Type B pancreatic cell (in vitro differentiated cells): ENCODE data around the gene HAUS5. TPM values are rescaled to one million over a fixed set of nuclear protein-coding genes. Genes with fewer than 3 reads are reported as not detected.
A peak's percentile ranks its signal among the peaks of the same experiment; 100 is the strongest.

ENCODE experiments used
- DNase-seq: peaks from one replicate; pipeline ENCODE4 v3.0.0; 2021; ENCODE audit warnings: mixed read lengths; ENCODE audit not compliant: unreplicated experiment; ENCODE audit errors: extremely low spot score
- H3K27ac Mint-ChIP-seq: 2 replicates; pipeline ENCODE4 v1.8.0; 2021; ENCODE audit warnings: mild to moderate bottlenecking, mixed read lengths
- H3K27me3 Mint-ChIP-seq: 2 replicates; pipeline ENCODE4 v1.8.0; 2021; ENCODE audit warnings: mixed read lengths
- H3K36me3 Mint-ChIP-seq: 2 replicates; pipeline ENCODE4 v1.8.0; 2021; ENCODE audit warnings: mixed read lengths
- H3K4me1 Mint-ChIP-seq: one replicate; pipeline ENCODE4 v1.8.0; 2021; ENCODE audit warnings: mixed read lengths; ENCODE audit not compliant: unreplicated experiment
- H3K4me3 Mint-ChIP-seq: 2 replicates; pipeline ENCODE4 v1.8.0; 2021; ENCODE audit warnings: mild to moderate bottlenecking, mixed read lengths
- H3K9me3 Mint-ChIP-seq: 2 replicates; pipeline ENCODE4 v1.8.0; 2021; ENCODE audit warnings: mixed read lengths
- CTCF ChIP-seq: fragments of 200-600 bp; sonication (generic); conservative IDR thresholded peaks from 2 replicates; pipeline ENCODE4 v1.5.0; 2021; ENCODE audit warnings: antibody characterized with exemption, mild to moderate bottlenecking
- total RNA-seq: library from RNA; stranded (reverse); gene quantifications from 2 replicates; pipeline ENCODE4 v1.2.1, GENCODE V29; 2021; ENCODE audit warnings: low replicate concordance

HAUS5 gene
- total RNA-seq, 1 donor from 2014 or later = 42.6 TPM

GRCh38 chr19:35671818-35672217, 59.3 kb downstream of the HAUS5 start:
- no peak for TF ChIP-seq CTCF
- no peak for DNase-seq
- Mint-ChIP-seq H3K4me1 (peaks cover 4% of the 10 kb centered on the region), H3K36me3 (peaks cover 5% of the 10 kb centered on the region), H3K4me3 (peak overlapping the region; percentile 55), H3K9me3 (no peaks in the 10 kb centered on the region), H3K27ac (peak overlapping the region; percentile 60), H3K27me3 (peaks cover 46% of the 10 kb centered on the region)

- Mint-ChIP-seq H3K4me3 (peak overlapping the region; percentile 76), H3K4me1 (peaks cover 4% of the 10 kb centered on the region), H3K36me3 (peaks cover 5% of the 10 kb centered on the region), H3K27ac (peak overlapping the region; percentile 46), H3K9me3 (no peaks in the 10 kb centered on the region), H3K27me3 (peaks cover 51% of the 10 kb centered on the region)
- TF ChIP-seq CTCF = no peak
- DNase-seq = no peak
Observed at GRCh38 chr19:35673121-35673804, 60.7 kb downstream of the HAUS5 start.

Other genes starting within 250 kb of the HAUS5 start
- not detected in 2 replicates for gene GPR42, start 241.7 kb upstream of the HAUS5 start, total RNA-seq
- gene FFAR2, start 164.5 kb upstream of the HAUS5 start, total RNA-seq = 1.1 and 2.2 TPM in 2 replicates
- 0.80 and 2.0 TPM in 2 replicates for gene KRTDAP, start 122.3 kb upstream of the HAUS5 start, total RNA-seq
- gene DMKN, start 99.1 kb upstream of the HAUS5 start, total RNA-seq = 70.9 and 141 TPM in 2 replicates
- gene SBSN, start 84.4 kb upstream of the HAUS5 start, total RNA-seq = 0.53 TPM in 1 of 2 replicates, not detected in the other
- not detected in 2 replicates for gene GAPDHS, start 79.3 kb upstream of the HAUS5 start, total RNA-seq
- gene TMEM147, start 67.1 kb upstream of the HAUS5 start, total RNA-seq = 104 and 113 TPM in 2 replicates
- 1.3 and 16.8 TPM in 2 replicates for gene ATP4A, start 49.1 kb upstream of the HAUS5 start, total RNA-seq
- not detected in 2 replicates for gene PMIS2, start 26.6 kb upstream of the HAUS5 start, total RNA-seq
- gene RBM42, start 16.3 kb downstream of the HAUS5 start, total RNA-seq = 79.6 and 84.9 TPM in 2 replicates
- 1.1 TPM in 2 replicates for gene ETV2, start 29.0 kb downstream of the HAUS5 start, total RNA-seq
- gene COX6B1, start 35.6 kb downstream of the HAUS5 start, total RNA-seq = 408 and 544 TPM in 2 replicates
- 4.4 and 5.1 TPM in 2 replicates for gene UPK1A, start 53.8 kb downstream of the HAUS5 start, total RNA-seq
- gene ZBTB32, start 91.8 kb downstream of the HAUS5 start, total RNA-seq = not detected in 2 replicates
- 52.3 and 55.4 TPM in 2 replicates for gene KMT2B, start 105.3 kb downstream of the HAUS5 start, total RNA-seq
- 1.5 and 3.8 TPM in 2 replicates for gene IGFLR1, start 129.7 kb downstream of the HAUS5 start, total RNA-seq
- 22.2 and 25.4 TPM in 2 replicates for gene U2AF1L4, start 132.7 kb downstream of the HAUS5 start, total RNA-seq
- 74.2 and 85.4 TPM in 2 replicates for gene PSENEN, start 132.9 kb downstream of the HAUS5 start, total RNA-seq
- gene LIN37, start 135.8 kb downstream of the HAUS5 start, total RNA-seq = 15.5 and 17.9 TPM in 2 replicates
- 0.43 and 0.60 TPM in 2 replicates for gene HSPB6, start 144.3 kb downstream of the HAUS5 start, total RNA-seq
- 34.6 and 48.0 TPM in 2 replicates for gene PROSER3, start 145.4 kb downstream of the HAUS5 start, total RNA-seq
- gene ARHGAP33, start 162.8 kb downstream of the HAUS5 start, total RNA-seq = 16.3 and 71.8 TPM in 2 replicates
- 11.5 and 20.6 TPM in 2 replicates for gene PRODH2, start 200.1 kb downstream of the HAUS5 start, total RNA-seq
- gene NPHS1, start 239.8 kb downstream of the HAUS5 start, total RNA-seq = 1.9 TPM in 2 replicates
- gene KIRREL2, start 244.2 kb downstream of the HAUS5 start, total RNA-seq = 3.3 and 3.5 TPM in 2 replicates